ENCODE results near the gene ITGA2B. TPM values are rescaled to one million over a fixed set of nuclear protein-coding genes. Genes with fewer than 3 reads are reported as not detected.

Gene ITGA2B
- total RNA-seq, 1 donor from 2014 or later, result 0.04 TPM

DNA sequence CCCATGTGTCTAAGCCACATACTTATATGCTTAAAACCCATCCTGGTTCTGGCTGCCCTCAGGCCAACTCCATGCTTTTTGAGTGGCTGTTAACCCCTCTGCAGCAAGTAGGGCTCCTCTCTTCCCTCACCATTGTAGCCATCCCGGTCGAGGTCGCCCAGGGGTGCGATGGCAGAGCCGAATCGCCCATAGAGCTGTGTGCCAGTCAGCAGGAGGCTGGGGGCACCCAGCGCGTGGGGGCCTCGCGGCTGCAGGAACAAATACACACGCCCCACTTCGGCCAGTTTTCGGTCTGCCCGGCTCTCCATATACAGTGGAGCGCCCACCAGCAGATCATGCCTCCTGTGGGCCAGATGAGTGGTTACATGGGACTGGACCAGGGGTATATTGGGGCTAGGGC, 6.1 kb downstream of the ITGA2B start:
- DNase-seq (ENCODE audit: low read depth), result no peak
- TF ChIP-seq, protein P1, sequence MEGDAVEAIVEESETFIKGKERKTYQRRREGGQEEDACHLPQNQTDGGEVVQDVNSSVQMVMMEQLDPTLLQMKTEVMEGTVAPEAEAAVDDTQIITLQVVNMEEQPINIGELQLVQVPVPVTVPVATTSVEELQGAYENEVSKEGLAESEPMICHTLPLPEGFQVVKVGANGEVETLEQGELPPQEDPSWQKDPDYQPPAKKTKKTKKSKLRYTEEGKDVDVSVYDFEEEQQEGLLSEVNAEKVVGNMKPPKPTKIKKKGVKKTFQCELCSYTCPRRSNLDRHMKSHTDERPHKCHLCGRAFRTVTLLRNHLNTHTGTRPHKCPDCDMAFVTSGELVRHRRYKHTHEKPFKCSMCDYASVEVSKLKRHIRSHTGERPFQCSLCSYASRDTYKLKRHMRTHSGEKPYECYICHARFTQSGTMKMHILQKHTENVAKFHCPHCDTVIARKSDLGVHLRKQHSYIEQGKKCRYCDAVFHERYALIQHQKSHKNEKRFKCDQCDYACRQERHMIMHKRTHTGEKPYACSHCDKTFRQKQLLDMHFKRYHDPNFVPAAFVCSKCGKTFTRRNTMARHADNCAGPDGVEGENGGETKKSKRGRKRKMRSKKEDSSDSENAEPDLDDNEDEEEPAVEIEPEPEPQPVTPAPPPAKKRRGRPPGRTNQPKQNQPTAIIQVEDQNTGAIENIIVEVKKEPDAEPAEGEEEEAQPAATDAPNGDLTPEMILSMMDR (IDR thresholded peaks at IDR 0.05; ENCODE audit: insufficient read depth, low read length, poor library complexity, severe bottlenecking), result no peak
- H3K36me3 ChIP-seq (ENCODE audit: control insufficient read depth, insufficient read depth, low read length), result no peaks in the 10 kb centered on the region
- no peak overlapping the region for H3K4me3 ChIP-seq (ENCODE audit: low read depth, low read length)
- H3K27me3 ChIP-seq (ENCODE audit: control insufficient read depth, insufficient read depth, low read length), result peaks cover 36% of the 10 kb centered on the region

DNA sequence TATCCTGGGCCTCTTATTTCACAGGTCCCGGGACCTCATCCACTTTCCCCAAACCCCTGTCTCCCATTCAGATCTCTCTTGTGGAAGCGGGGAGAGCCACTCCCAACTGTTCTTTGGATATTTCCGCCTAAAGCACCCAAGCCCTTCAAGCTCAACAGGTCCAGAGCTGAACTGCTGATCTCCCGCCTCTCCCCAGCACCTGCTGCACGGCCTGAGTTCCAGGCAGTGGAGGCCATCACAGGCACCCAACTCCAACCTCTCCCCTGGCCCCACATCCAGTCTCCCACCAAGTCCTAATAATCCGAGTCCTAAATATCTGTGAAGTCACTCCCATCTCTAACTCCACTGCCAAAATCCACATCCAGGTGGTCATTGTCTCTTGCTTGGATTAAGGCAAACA, 6.5 kb downstream of the ITGA2B start:
- TF ChIP-seq, protein P1 (IDR thresholded peaks at IDR 0.05; ENCODE audit: insufficient read depth, low read length, poor library complexity, severe bottlenecking), result no peak
- DNase-seq (ENCODE audit: low read depth), result no peak
- Histone ChIP-seq H3K36me3 (ENCODE audit: control insufficient read depth, insufficient read depth, low read length) (no peaks in the 10 kb centered on the region), H3K27me3 (ENCODE audit: control insufficient read depth, insufficient read depth, low read length) (peaks cover 37% of the 10 kb centered on the region), H3K4me3 (ENCODE audit: low read depth, low read length) (no peak overlapping the region)

DNA sequence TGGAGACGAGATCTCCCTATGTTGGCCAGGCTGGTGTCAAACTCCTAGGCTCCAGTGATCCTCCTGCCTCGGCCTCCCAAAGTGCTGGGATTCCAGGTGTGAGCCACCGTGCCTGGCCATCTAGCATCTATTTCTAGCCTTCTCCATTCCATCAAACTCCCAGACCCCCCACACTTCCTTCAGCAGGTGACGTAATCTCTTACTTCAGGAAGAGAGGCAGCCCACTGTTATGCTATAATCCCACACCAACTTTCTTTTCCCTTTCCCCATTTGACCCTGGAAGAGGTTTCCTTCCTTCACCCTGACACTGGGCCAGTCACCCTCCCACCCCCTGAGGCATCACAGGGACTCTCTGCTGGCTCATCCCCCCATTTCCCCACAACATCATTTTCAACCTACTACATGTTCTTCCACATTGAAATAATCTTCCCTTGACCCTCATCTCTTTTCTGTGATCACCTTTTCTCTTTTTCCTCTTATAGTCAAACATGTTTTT, 7.6 kb downstream of the ITGA2B start:
- TF ChIP-seq, protein P1 (IDR thresholded peaks at IDR 0.05; ENCODE audit: insufficient read depth, low read length, poor library complexity, severe bottlenecking), result no peak
- DNase-seq (ENCODE audit: low read depth), result no peak
- H3K36me3 ChIP-seq (ENCODE audit: control insufficient read depth, insufficient read depth, low read length), result no peaks in the 10 kb centered on the region

DNA sequence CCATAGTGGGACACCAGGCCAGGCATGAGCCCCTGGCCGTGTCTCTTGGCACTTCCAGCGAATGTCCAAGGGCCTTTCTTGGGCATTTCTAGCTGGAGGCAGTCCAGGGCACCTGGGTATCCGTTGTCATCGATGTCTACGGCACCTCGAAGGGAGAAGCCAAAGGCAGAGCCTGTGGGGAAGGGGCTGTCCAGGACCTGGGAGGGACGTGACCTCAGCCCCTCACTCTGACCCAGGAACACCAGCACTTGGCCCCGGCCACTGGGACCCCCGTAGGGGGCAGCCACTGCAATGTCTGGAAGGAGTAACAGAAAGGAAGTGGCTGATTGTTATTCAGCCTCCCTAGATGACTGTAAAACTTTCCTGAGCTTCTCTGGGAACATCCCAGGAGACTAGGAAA, 8.7 kb downstream of the ITGA2B start:
- TF ChIP-seq, protein P1 (IDR thresholded peaks at IDR 0.05; ENCODE audit: insufficient read depth, low read length, poor library complexity, severe bottlenecking), result no peak
- no peak for DNase-seq (ENCODE audit: low read depth)
- H3K36me3 ChIP-seq (ENCODE audit: control insufficient read depth, insufficient read depth, low read length), result no peaks in the 10 kb centered on the region
- no peak overlapping the region for H3K4me3 ChIP-seq (ENCODE audit: low read depth, low read length)
- peaks cover 34% of the 10 kb centered on the region for H3K27me3 ChIP-seq (ENCODE audit: control insufficient read depth, insufficient read depth, low read length)

More for the DNA sequence above, 7.6 kb downstream of the ITGA2B start:
- Histone ChIP-seq H3K4me3 (ENCODE audit: low read depth, low read length) (no peak overlapping the region), H3K27me3 (ENCODE audit: control insufficient read depth, insufficient read depth, low read length) (peaks cover 37% of the 10 kb centered on the region)

DNA sequence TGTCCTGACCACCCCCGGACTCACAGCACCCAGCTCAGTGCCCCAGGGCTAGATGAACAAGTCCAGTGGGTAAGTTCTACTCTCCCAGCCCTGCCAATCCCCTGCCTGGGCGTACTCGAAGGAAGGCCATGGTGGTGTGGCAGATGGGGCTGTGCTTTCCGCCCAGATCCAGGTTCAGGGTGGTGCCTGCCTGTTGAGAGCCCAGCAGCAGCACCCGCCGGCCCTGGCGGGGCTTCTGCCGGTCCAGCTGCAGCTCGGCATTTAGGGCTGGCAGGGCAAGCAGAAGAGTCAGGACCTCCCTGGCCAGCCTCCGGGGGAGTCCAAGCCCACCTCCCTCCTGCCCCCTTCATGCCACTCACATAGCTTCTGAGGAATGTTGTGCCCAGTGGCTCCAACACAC, 9.6 kb downstream of the ITGA2B start:
- no peak for DNase-seq (ENCODE audit: low read depth)
- Histone ChIP-seq H3K27me3 (ENCODE audit: control insufficient read depth, insufficient read depth, low read length) (peaks cover 25% of the 10 kb centered on the region), H3K4me3 (ENCODE audit: low read depth, low read length) (no peak overlapping the region), H3K36me3 (ENCODE audit: control insufficient read depth, insufficient read depth, low read length) (no peaks in the 10 kb centered on the region)
- TF ChIP-seq, protein P1 (IDR thresholded peaks at IDR 0.05; ENCODE audit: insufficient read depth, low read length, poor library complexity, severe bottlenecking), result no peak

DNA sequence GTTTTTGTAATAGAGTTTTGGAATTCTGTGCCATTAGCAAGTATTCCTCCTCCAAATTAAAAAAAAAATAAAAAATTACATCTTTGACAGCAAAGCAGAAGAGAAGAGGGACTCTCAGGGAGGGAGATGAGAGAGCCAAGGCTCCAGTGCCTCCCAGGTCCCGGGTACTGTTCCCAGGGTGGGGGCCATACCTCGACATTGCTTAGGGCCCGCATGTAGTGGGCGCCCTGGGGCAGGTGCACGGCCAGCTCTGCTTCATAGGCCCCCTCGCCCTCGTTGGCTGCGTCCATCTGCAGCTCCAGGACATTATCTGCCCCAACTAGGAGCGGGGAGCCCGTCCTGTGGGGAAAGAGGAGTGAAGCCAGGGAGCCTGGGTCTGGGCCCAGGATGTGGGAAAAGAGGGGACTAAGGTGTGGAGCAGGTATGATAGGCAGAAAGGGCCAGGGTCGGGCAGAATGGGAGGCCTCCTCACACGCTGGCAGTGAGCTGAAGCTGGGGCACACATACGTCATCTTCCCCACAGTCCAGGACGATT, 11.2 kb downstream of the ITGA2B start:
- Histone ChIP-seq H3K27me3 (ENCODE audit: control insufficient read depth, insufficient read depth, low read length) (peaks cover 14% of the 10 kb centered on the region), H3K4me3 (ENCODE audit: low read depth, low read length) (no peak overlapping the region), H3K36me3 (ENCODE audit: control insufficient read depth, insufficient read depth, low read length) (no peaks in the 10 kb centered on the region)
- no peak for DNase-seq (ENCODE audit: low read depth)
- TF ChIP-seq, protein P1 (IDR thresholded peaks at IDR 0.05; ENCODE audit: insufficient read depth, low read length, poor library complexity, severe bottlenecking), result no peak
